ENCODE measurements around the gene PGC.

- TF ChIP-seq TAF1 (IDR thresholded peaks at IDR 0.05; ENCODE audit: borderline replicate concordance, insufficient read depth, low read length) (no peak), POLR2AphosphoS5 (IDR thresholded peaks at IDR 0.05; ENCODE audit: low read depth, low read length) (no peak), SIN3A (IDR thresholded peaks at IDR 0.05; ENCODE audit: borderline replicate concordance, insufficient read depth, low read length) (no peak)
Observed at GRCh38 chr6:41705311-41705995, 41.7 kb downstream of the PGC start.

Measured in PFSK-1 (cell line).